ENCODE measurements around the gene RASL11B. TPM values are rescaled to one million over a fixed set of nuclear protein-coding genes. Genes with fewer than 3 reads are reported as not detected.

The RASL11B gene
- total RNA-seq, 6 donors from 2014 or later, result 0.30 to 2.1 (median 1.6) TPM; not detected in 3

GRCh38 chr4:52843351-52843750, 18.8 kb upstream of the RASL11B start:
- Histone ChIP-seq H3K27ac (no peak overlapping the region), H3K36me3 (no peaks in the 10 kb centered on the region), H3K4me1 (peaks cover 0 to 12% (median 0%) of the 10 kb centered on the region in 4 donors), H3K9me3 (no peaks in the 10 kb centered on the region), H3K27me3 (no peaks in the 10 kb centered on the region), H3K4me3 (no peak overlapping the region)
- WGBS, 2 donors, result 89 to 96% methylated on average over 2 of the region's 2 CpGs
- DNase-seq (no peak), ATAC-seq (ENCODE audit: low FRiP score in 2 of 2) (no peak)
- TF ChIP-seq EP300 (IDR thresholded peaks at IDR 0.05), result no peak
- no peak for TF ChIP-seq POLR2A (IDR thresholded peaks at IDR 0.05)
- TF ChIP-seq CTCF (IDR thresholded peaks at IDR 0.05), result no peak
- TF ChIP-seq POLR2AphosphoS5 (IDR thresholded peaks at IDR 0.05), result no peak

GRCh38 chr4:52843958-52844357, 18.2 kb upstream of the RASL11B start:
- H3K36me3 ChIP-seq, result no peaks in the 10 kb centered on the region

GRCh38 chr4:52844596-52844995, 17.5 kb upstream of the RASL11B start:
- WGBS, 2 donors, result 92 to 94% methylated on average over 2 of the region's 2 CpGs
- Histone ChIP-seq H3K4me1 (peaks cover 0 to 12% (median 0%) of the 10 kb centered on the region in 4 donors), H3K27ac (no peak overlapping the region)

More at GRCh38 chr4:52843958-52844357, 18.2 kb upstream of the RASL11B start:
- Histone ChIP-seq H3K4me1 (peaks cover 0 to 12% (median 0%) of the 10 kb centered on the region in 4 donors), H3K9me3 (no peaks in the 10 kb centered on the region), H3K27me3 (no peaks in the 10 kb centered on the region), H3K27ac (no peak overlapping the region), H3K4me3 (no peak overlapping the region)
- 43 to 59% methylated on average over 3 of the region's 3 CpGs for WGBS, 2 donors
- ATAC-seq (ENCODE audit: low FRiP score in 2 of 2), result peak in 1 of 2 donors; percentile 81
- no peak for DNase-seq
- TF ChIP-seq EP300 (IDR thresholded peaks at IDR 0.05) (no peak), POLR2AphosphoS5 (IDR thresholded peaks at IDR 0.05) (no peak), CTCF (IDR thresholded peaks at IDR 0.05) (no peak), POLR2A (IDR thresholded peaks at IDR 0.05) (no peak)

GRCh38 chr4:52846502-52846901, 15.6 kb upstream of the RASL11B start:
- TF ChIP-seq POLR2AphosphoS5 (IDR thresholded peaks at IDR 0.05) (no peak), POLR2A (IDR thresholded peaks at IDR 0.05) (no peak), EP300 (IDR thresholded peaks at IDR 0.05) (no peak), CTCF (IDR thresholded peaks at IDR 0.05) (no peak)
- Histone ChIP-seq H3K27ac (no peak overlapping the region), H3K36me3 (no peaks in the 10 kb centered on the region), H3K27me3 (no peaks in the 10 kb centered on the region), H3K4me1 (peaks cover 0 to 8% (median 0%) of the 10 kb centered on the region in 4 donors), H3K9me3 (no peaks in the 10 kb centered on the region), H3K4me3 (no peak overlapping the region)
- no peak for ATAC-seq (ENCODE audit: low FRiP score in 2 of 2)
- no peak for DNase-seq
- 73 to 78% methylated on average over 2 of the region's 2 CpGs for WGBS, 2 donors

More at GRCh38 chr4:52844596-52844995, 17.5 kb upstream of the RASL11B start:
- no peaks in the 10 kb centered on the region for H3K27me3 ChIP-seq
- TF ChIP-seq POLR2A (IDR thresholded peaks at IDR 0.05), result no peak
- TF ChIP-seq CTCF (IDR thresholded peaks at IDR 0.05), result no peak
- no peak for TF ChIP-seq POLR2AphosphoS5 (IDR thresholded peaks at IDR 0.05)
- no peak for TF ChIP-seq EP300 (IDR thresholded peaks at IDR 0.05)
- ATAC-seq (ENCODE audit: low FRiP score in 2 of 2), result no peak
- H3K36me3 ChIP-seq, result no peaks in the 10 kb centered on the region
- no peak overlapping the region for H3K4me3 ChIP-seq
- no peak for DNase-seq
- no peaks in the 10 kb centered on the region for H3K9me3 ChIP-seq

- H3K27me3 ChIP-seq, result no peaks in the 10 kb centered on the region
- no peak for DNase-seq
- 60 to 73% methylated on average over 6 of the region's 6 CpGs for WGBS, 2 donors
- TF ChIP-seq POLR2A (IDR thresholded peaks at IDR 0.05), result no peak
- no peak for TF ChIP-seq POLR2AphosphoS5 (IDR thresholded peaks at IDR 0.05)
- no peak for TF ChIP-seq CTCF (IDR thresholded peaks at IDR 0.05)
- TF ChIP-seq EP300 (IDR thresholded peaks at IDR 0.05), result no peak
- no peak overlapping the region for H3K27ac ChIP-seq
- no peak overlapping the region for H3K4me3 ChIP-seq
- H3K36me3 ChIP-seq, result no peaks in the 10 kb centered on the region
- H3K9me3 ChIP-seq, result no peaks in the 10 kb centered on the region
- peaks cover 0 to 6% (median 0%) of the 10 kb centered on the region in 4 donors for H3K4me1 ChIP-seq
- ATAC-seq (ENCODE audit: low FRiP score in 2 of 2), result no peak
Measured at GRCh38 chr4:52848254-52848653, 13.9 kb upstream of the RASL11B start.
